ENCODE measurements around the gene DELE1. TPM values are rescaled to one million over a fixed set of nuclear protein-coding genes. Genes with fewer than 3 reads are reported as not detected.

DELE1 gene, protein sequence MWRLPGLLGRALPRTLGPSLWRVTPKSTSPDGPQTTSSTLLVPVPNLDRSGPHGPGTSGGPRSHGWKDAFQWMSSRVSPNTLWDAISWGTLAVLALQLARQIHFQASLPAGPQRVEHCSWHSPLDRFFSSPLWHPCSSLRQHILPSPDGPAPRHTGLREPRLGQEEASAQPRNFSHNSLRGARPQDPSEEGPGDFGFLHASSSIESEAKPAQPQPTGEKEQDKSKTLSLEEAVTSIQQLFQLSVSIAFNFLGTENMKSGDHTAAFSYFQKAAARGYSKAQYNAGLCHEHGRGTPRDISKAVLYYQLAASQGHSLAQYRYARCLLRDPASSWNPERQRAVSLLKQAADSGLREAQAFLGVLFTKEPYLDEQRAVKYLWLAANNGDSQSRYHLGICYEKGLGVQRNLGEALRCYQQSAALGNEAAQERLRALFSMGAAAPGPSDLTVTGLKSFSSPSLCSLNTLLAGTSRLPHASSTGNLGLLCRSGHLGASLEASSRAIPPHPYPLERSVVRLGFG
- 100 to 1,000 TPM in 1 of 12 donors, 10 to 100 TPM in 10, not detected in 1; 64.1 to 110 (median 79.5) TPM for polyA plus RNA-seq (ENCODE audit: insufficient read length in 12 of 12)
- long read RNA-seq, donor 1, full-length matches to known transcripts, result 9 of 31 reads
- long read RNA-seq, donor 1, partial matches to known transcripts, result 22 of 31 reads
- long read RNA-seq, donor 1, other reads (novel, unspliced or antisense), result 0 of 31 reads
- long read RNA-seq, donor 2, full-length matches to known transcripts, result 7 of 12 reads
- long read RNA-seq, donor 2, partial matches to known transcripts, result 5 of 12 reads
- long read RNA-seq, donor 2, other reads (novel, unspliced or antisense), result 0 of 12 reads
- long read RNA-seq, donor 3, full-length matches to known transcripts, result 4 of 4 reads
- long read RNA-seq, donor 3, partial matches to known transcripts, result 0 of 4 reads
- long read RNA-seq, donor 3, other reads (novel, unspliced or antisense), result 0 of 4 reads
- long read RNA-seq, donor 4, full-length matches to known transcripts, result 3 of 3 reads
- long read RNA-seq, donor 4, partial matches to known transcripts, result 0 of 3 reads
- long read RNA-seq, donor 4, other reads (novel, unspliced or antisense), result 0 of 3 reads
- long read RNA-seq, donor 5, full-length matches to known transcripts, result 6 of 25 reads
- long read RNA-seq, donor 5, partial matches to known transcripts, result 9 of 25 reads
- long read RNA-seq, donor 5, other reads (novel, unspliced or antisense), result 10 of 25 reads
- long read RNA-seq, donor 6, full-length matches to known transcripts, result 4 of 4 reads
- long read RNA-seq, donor 6, partial matches to known transcripts, result 0 of 4 reads
- long read RNA-seq, donor 6, other reads (novel, unspliced or antisense), result 0 of 4 reads
- long read RNA-seq, donor 7, full-length matches to known transcripts, result 3 of 9 reads
- long read RNA-seq, donor 7, partial matches to known transcripts, result 6 of 9 reads
- long read RNA-seq, donor 7, other reads (novel, unspliced or antisense), result 0 of 9 reads
- long read RNA-seq, donor 8, full-length matches to known transcripts, result 9 of 43 reads
- long read RNA-seq, donor 8, partial matches to known transcripts, result 24 of 43 reads
- long read RNA-seq, donor 8, other reads (novel, unspliced or antisense), result 10 of 43 reads
- long read RNA-seq, donor 9, partial matches to known transcripts, result 7 of 7 reads
- long read RNA-seq, donor 9, other reads (novel, unspliced or antisense), result 0 of 7 reads
- long read RNA-seq, donor 10, full-length matches to known transcripts, result 8 of 13 reads
- long read RNA-seq, donor 10, partial matches to known transcripts, result 5 of 13 reads
- long read RNA-seq, donor 10, other reads (novel, unspliced or antisense), result 0 of 13 reads
- long read RNA-seq, donor 11, full-length matches to known transcripts, result 9 of 15 reads
- long read RNA-seq, donor 11, partial matches to known transcripts, result 6 of 15 reads
- long read RNA-seq, donor 11, other reads (novel, unspliced or antisense), result 0 of 15 reads

GRCh38 chr5:141923448-141924313 lies at the start of gene DELE1:
TSS of gene DELE1 (plus strand) at chr5:141923871. CDS start at chr5:141923942, 71 bp downstream.
- peak; percentile 96 for DNase-seq

DNA sequence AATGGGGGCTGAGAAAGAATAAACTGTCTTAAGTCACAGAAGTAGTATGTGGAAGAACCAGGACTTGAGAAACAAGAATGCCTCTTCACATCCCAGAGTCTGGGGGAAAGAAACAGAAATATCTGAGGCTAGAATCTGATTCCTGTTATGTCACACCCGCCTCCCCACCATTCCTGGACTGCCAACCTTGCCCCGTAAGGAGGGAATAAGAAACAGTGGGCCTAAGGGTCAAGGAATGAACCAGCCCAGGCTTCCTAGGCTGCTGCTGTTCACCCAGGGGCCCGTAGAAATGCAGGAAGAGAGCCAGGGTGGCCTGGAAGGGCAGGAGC lies 49.8 kb upstream of the DELE1 start:
- DNase-seq, result no peak

- no peak for DNase-seq
Observed at GRCh38 chr5:141874262-141874964, 49.3 kb upstream of the DELE1 start.

DNA sequence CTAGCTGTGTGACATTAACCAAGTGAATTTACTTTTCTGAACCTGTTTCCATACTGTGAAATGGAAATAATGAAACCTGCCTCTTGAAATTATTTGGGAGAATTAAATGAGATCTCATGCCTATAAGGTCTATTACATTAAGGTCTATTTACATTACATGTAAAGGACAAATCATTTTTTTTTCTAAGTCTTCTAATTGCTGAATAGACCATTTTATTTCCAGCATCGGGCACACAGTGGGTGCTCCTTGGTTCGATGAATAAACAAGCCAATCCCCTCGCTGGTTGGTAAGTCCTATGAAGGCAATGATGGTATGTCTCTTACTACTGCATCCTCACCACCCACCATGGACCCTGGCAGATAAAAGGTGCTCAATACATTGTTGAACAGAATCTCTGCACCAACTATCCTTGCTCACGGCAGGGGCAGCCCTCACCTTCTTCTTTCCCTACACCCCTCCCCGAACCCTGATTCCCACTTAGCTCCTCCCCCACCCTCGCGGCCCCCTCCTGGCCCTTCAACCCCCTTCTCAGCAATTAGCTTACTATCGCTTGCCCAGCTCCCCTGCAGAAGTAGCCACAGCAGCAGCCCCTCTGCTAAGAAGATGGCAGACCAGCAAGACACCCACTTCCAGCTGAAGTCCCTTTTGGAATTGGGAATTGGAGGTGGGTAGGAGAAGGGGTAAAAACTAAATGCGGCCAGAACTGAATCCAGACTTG lies 48.5 kb upstream of the DELE1 start:
- no peak for DNase-seq

DNA sequence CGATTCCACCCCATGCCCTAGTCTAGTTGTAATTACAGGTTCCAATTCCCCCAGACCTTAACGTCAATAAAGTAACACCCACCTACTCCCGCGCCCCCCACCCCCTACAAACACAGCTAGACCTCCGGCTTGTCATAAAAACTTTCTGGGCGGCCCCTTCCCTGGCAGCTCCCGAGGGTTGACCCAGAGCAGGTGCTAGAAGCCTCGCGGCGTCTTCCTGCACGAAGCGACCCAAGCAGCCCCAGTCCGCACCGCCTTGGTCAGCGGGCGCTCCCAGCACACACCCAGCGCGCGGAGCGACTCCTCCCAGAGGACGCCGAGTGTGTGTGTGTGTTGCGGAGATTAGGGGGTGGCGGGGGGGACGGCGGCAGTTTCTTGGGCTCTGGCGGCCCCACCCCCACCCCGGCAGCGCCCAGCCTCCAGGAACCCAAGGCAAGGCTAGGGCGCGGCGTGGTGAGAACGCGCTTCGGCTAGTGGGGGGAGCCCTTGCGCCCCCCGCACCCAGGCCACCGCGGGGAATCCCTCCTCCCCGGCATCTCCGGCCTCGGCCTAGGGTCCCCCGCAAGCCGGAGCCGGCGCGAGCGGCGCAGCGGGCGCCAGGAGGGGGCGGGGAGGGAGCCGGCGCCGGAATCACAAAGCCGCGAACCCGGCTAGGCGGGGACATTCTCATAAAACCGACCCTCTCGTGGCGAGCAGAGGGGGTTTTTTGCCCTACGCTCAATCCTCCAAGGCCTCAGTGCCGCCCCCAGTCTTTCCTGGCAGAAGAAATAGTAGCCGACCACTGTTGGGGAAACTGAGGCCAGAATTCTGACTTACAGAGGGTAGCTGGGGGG lies 47.7 kb upstream of the DELE1 start:
- DNase-seq, result no peak

- no peak for DNase-seq
Observed at GRCh38 chr5:141876628-141877355, 46.9 kb upstream of the DELE1 start.

GRCh38 chr5:141877356-141878185 lies 46.1 kb upstream of the DELE1 start:
- DNase-seq, result no peak

DNA sequence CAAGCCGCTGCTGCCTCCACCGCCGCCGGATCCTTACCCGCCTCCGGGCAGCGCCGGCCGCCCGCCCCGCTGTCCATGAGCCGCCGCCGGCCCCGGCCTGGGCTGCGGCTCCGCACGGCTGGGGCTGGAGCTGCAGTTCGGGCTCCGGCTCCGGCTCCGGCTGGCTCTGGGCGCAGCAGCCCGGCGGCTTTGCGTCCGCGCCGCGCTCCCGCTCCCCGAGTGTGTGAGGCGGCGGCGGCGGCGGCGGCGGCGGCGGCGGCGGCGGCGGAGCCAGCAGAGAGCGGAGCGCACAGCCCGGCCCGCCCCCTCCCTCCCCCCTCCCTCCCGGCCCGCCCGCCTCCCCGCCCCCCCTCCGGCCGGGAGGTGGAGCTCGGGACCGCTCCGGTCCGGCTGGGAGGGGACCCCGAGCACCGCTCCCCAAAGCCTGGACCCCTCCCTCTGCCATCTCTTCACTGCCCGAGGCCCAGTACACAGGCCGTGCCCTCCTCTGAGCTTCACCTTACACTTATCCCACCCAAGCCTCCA lies 45.4 kb upstream of the DELE1 start, which contains the start of gene PCDH1:
Gene PCDH1, minus strand, starts transcription at position 225 of the 525 bp plus-strand sequence. Its CDS starts 148 bp downstream, at position 77.
- DNase-seq, result no peak

- peak; percentile 92 for DNase-seq
Observed at GRCh38 chr5:141878711-141879425, 44.8 kb upstream of the DELE1 start.

- DNase-seq, result no peak
Observed at GRCh38 chr5:141879426-141879759, 44.3 kb upstream of the DELE1 start.

GRCh38 chr5:141879941-141880738 lies 43.5 kb upstream of the DELE1 start:
- DNase-seq, result no peak

DNA sequence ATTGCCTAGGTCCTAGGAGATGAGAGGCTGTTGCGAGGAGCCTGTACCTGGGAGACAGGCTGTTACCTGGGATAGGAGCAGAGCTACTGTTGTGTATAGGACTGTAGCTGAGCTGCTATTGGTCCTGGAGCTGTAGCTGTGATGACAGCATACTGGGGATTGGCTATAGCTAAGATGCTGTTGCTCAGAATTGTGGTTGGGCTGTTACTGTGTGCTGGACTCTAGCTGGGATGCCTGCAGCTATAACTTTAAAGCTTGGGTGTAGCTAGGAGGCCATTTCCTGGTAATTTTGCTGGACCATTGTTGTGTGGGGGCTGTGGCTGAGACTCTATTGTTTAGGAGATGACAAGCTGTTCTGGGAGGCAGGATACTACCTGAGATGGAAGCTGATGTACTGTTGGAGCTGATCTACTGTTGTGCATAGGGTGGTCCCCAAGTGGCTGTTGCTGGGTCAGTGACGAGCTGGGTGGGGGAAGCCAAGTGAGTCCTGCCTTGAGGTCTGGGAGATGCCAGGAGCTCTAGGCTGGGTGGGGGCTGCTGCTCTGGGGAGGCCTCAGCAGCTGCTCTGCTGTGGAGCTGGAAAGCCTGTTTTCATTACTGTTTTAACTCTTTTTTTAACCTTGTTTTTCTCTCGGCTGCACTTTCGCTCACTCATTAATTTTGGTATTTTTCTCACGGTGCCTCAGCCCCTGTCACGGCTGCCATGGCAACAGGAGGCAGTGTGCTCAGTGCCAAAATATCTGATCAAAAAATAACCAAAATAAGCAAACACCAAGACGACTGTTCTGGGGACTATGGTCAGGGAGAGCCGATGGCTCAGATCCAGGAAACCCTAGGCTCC lies 42.5 kb upstream of the DELE1 start:
- no peak for DNase-seq

GRCh38 chr5:141881886-141882285 lies 41.8 kb upstream of the DELE1 start:
- DNase-seq, result no peak

Data from muscle of arm (tissue), 14 donors.